WTC11 (cell line): ENCODE measurements around the gene RAPGEF2. TPM values are rescaled to one million over a fixed set of nuclear protein-coding genes. Genes with fewer than 3 reads are reported as not detected.
A peak's percentile ranks its signal among the peaks of the same experiment; 100 is the strongest.

Source experiments
- ATAC-seq: fragments of 200-7000 bp; cut with Tn5 transposase; 2 replicates; pipeline ENCODE4 v1.10.0; 2021; ENCODE audit warnings: mild to moderate bottlenecking, moderate library complexity
- CTCF ChIA-PET: fragments of 300-600 bp; sonication (Branson Sonifier 250); formaldehyde crosslinking; loops from one replicate; lab custom pipeline; 2021; ENCODE audit warnings: antibody characterized with exemption; lab: Charles Lee
- POLR2A ChIA-PET: fragments of 350-600 bp; sonication (Branson Sonifier 250); formaldehyde crosslinking; loops from one replicate; lab custom pipeline; 2021; ENCODE audit warnings: antibody characterized with exemption; lab: Charles Lee
- DNase-seq: peaks from one replicate; pipeline ENCODE4 v3.0.0; 2021; ENCODE audit warnings: low spot score
- H3K27ac Mint-ChIP-seq: 2 replicates; pipeline ENCODE4 v1.8.0; 2021; ENCODE audit warnings: mixed read lengths
- H3K27me3 Mint-ChIP-seq: 2 replicates; pipeline ENCODE4 v1.8.0; 2021; ENCODE audit warnings: low read depth, mild to moderate bottlenecking, moderate library complexity, mixed read lengths
- H3K36me3 Mint-ChIP-seq: 2 replicates; pipeline ENCODE4 v1.8.0; 2021; ENCODE audit warnings: mixed read lengths
- H3K4me1 Mint-ChIP-seq: 2 replicates; pipeline ENCODE4 v1.8.0; 2022; ENCODE audit warnings: mixed read lengths
- H3K4me3 Mint-ChIP-seq: 2 replicates; pipeline ENCODE4 v1.8.0; 2021; ENCODE audit warnings: mild to moderate bottlenecking, moderate library complexity, mixed read lengths
- H3K9me3 Mint-ChIP-seq: 2 replicates; pipeline ENCODE4 v1.8.0; 2021; ENCODE audit warnings: mixed read lengths
- EMX1 ChIP-seq: fragments of 250-450 bp; sonication (Bioruptor Pico); IDR thresholded peaks from 2 replicates; pipeline ENCODE4 v1.8.0; 2021; ENCODE audit warnings: mild to moderate bottlenecking
- ESRRA ChIP-seq: sonication (generic); formaldehyde crosslinking; IDR thresholded peaks from 2 replicates; pipeline ENCODE4 v1.8.1; 2022; ENCODE audit warnings: mild to moderate bottlenecking, missing genetic modification reagents, borderline replicate concordance
- GTF2I ChIP-seq: fragments of 250-450 bp; sonication (Bioruptor Pico); conservative IDR thresholded peaks from 2 replicates; pipeline ENCODE4 v1.4.0; 2021; ENCODE audit warnings: mild to moderate bottlenecking
- HMGA2 ChIP-seq: fragments of 250-450 bp; sonication (Bioruptor Pico); IDR thresholded peaks from 2 replicates; pipeline ENCODE4 v1.4.0; 2021; ENCODE audit warnings: mild to moderate bottlenecking, moderate library complexity
- NFE2L1 ChIP-seq: sonication (generic); formaldehyde crosslinking; IDR thresholded peaks from 2 replicates; pipeline ENCODE4 v1.8.1; 2023; ENCODE audit warnings: missing genetic modification reagents
- OVOL2 ChIP-seq: fragments of 250-450 bp; sonication (Bioruptor Pico); IDR thresholded peaks from 2 replicates; pipeline ENCODE4 v1.9.0; 2021; ENCODE audit warnings: mild to moderate bottlenecking, borderline replicate concordance
- SMAD4 ChIP-seq: sonication (generic); formaldehyde crosslinking; IDR thresholded peaks from 2 replicates; pipeline ENCODE4 v1.8.0; 2022; ENCODE audit warnings: mild to moderate bottlenecking, missing genetic modification reagents
- TEAD1 ChIP-seq: sonication (generic); formaldehyde crosslinking; IDR thresholded peaks from 2 replicates; pipeline ENCODE4 v1.8.0; 2022; ENCODE audit warnings: mild to moderate bottlenecking, missing genetic modification reagents
- ZNF138 ChIP-seq: sonication (generic); formaldehyde crosslinking; conservative IDR thresholded peaks from 2 replicates; pipeline ENCODE4 v1.8.1; 2022; ENCODE audit warnings: mild to moderate bottlenecking, moderate library complexity, missing genetic modification reagents
- ZNF232 ChIP-seq: sonication (generic); formaldehyde crosslinking; IDR thresholded peaks from 2 replicates; pipeline ENCODE4 v1.8.0; 2022; ENCODE audit warnings: mild to moderate bottlenecking, missing genetic modification reagents
- ZNF317 ChIP-seq: sonication (generic); formaldehyde crosslinking; IDR thresholded peaks from 2 replicates; pipeline ENCODE4 v1.8.1; 2023; ENCODE audit warnings: low read depth, mild to moderate bottlenecking, moderate library complexity, missing genetic modification reagents, borderline replicate concordance
- ZNF396 ChIP-seq: fragments of 250-450 bp; sonication (Bioruptor Pico); IDR thresholded peaks from 2 replicates; pipeline ENCODE4 v1.8.0; 2021; ENCODE audit warnings: mild to moderate bottlenecking, moderate library complexity, borderline replicate concordance
- total RNA-seq: library from RNA; stranded (reverse); gene quantifications from 3 replicates; pipeline ENCODE4 v1.2.3, GENCODE V29; 2021
- TF ChIP-seq, protein P1 (sequence below): sonication (generic); formaldehyde crosslinking; IDR thresholded peaks from 2 replicates; pipeline ENCODE4 v1.8.1; 2022; ENCODE audit warnings: mild to moderate bottlenecking, moderate library complexity, missing genetic modification reagents
- TF ChIP-seq, protein P2 (sequence below): sonication (generic); formaldehyde crosslinking; IDR thresholded peaks from 2 replicates; pipeline ENCODE4 v1.8.0; 2023; ENCODE audit warnings: mild to moderate bottlenecking, missing genetic modification reagents
- TF ChIP-seq, protein P3 (sequence below): sonication (generic); formaldehyde crosslinking; IDR thresholded peaks from 2 replicates; pipeline ENCODE4 v1.8.0; 2022; ENCODE audit warnings: mild to moderate bottlenecking, missing genetic modification reagents
- TF ChIP-seq, protein P4 (sequence below): sonication (generic); formaldehyde crosslinking; IDR thresholded peaks from 2 replicates; pipeline ENCODE4 v1.8.0; 2022; ENCODE audit warnings: missing genetic modification reagents
- TF ChIP-seq, protein P5 (sequence below): fragments of 250-450 bp; sonication (Bioruptor Pico); IDR thresholded peaks from 2 replicates; pipeline ENCODE4 v1.9.0; 2021; ENCODE audit warnings: moderate library complexity, mild to moderate bottlenecking, inconsistent platforms, borderline replicate concordance
- TF ChIP-seq, protein P6 (sequence below): sonication (generic); formaldehyde crosslinking; IDR thresholded peaks from 2 replicates; pipeline ENCODE4 v1.8.0; 2023; ENCODE audit warnings: missing genetic modification reagents
- TF ChIP-seq, protein P7 (sequence below): fragments of 250-450 bp; sonication (Bioruptor Pico); IDR thresholded peaks from 2 replicates; pipeline ENCODE4 v1.8.0; 2021; ENCODE audit warnings: mild to moderate bottlenecking
- TF ChIP-seq, protein P8 (sequence below): sonication (generic); formaldehyde crosslinking; IDR thresholded peaks from 2 replicates; pipeline ENCODE4 v1.8.1; 2023; ENCODE audit warnings: mild to moderate bottlenecking, missing genetic modification reagents, moderate library complexity

RAPGEF2 gene
- total RNA-seq, 1 experiment from 2014 or later, result 40.6 TPM

DNA sequence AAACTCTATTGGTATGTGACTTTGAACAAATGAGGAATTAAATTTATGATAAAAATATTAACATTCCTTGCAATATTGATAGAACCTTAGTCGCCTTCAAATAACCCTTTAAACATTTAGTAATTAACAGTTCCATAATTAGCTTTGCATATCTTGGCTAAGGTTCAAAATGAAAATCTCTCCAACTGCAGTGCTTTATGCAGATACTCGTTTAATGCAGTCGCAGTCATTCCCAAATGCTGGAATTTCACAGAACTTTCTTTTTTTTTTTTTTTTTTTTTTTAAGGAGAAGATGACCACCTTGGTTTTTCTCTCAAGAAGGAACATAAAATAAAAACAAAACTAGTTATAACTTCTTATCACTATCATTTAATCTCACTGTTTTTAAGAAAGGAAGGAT lies 5.2 kb downstream of the RAPGEF2 start:
- Mint-ChIP-seq H3K9me3 (no peaks in the 10 kb centered on the region), H3K27me3 (no peaks in the 10 kb centered on the region), H3K4me1 (peaks cover 53% of the 10 kb centered on the region), H3K27ac (no peak overlapping the region), H3K36me3 (0 out of 2 replicates have a peak, but pooled peaks cover 2% of the 10 kb centered on the region), H3K4me3 (no peak overlapping the region)
- TF ChIP-seq OVOL2 (CRISPR knock-in tag) (no peak), EMX1 (CRISPR knock-in tag) (no peak), TEAD1 (CRISPR knock-in tag) (no peak)
- TF ChIP-seq, protein P1, sequence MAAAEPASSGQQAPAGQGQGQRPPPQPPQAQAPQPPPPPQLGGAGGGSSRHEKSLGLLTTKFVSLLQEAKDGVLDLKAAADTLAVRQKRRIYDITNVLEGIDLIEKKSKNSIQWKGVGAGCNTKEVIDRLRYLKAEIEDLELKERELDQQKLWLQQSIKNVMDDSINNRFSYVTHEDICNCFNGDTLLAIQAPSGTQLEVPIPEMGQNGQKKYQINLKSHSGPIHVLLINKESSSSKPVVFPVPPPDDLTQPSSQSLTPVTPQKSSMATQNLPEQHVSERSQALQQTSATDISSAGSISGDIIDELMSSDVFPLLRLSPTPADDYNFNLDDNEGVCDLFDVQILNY, result no peak
- TF ChIP-seq, protein P2, sequence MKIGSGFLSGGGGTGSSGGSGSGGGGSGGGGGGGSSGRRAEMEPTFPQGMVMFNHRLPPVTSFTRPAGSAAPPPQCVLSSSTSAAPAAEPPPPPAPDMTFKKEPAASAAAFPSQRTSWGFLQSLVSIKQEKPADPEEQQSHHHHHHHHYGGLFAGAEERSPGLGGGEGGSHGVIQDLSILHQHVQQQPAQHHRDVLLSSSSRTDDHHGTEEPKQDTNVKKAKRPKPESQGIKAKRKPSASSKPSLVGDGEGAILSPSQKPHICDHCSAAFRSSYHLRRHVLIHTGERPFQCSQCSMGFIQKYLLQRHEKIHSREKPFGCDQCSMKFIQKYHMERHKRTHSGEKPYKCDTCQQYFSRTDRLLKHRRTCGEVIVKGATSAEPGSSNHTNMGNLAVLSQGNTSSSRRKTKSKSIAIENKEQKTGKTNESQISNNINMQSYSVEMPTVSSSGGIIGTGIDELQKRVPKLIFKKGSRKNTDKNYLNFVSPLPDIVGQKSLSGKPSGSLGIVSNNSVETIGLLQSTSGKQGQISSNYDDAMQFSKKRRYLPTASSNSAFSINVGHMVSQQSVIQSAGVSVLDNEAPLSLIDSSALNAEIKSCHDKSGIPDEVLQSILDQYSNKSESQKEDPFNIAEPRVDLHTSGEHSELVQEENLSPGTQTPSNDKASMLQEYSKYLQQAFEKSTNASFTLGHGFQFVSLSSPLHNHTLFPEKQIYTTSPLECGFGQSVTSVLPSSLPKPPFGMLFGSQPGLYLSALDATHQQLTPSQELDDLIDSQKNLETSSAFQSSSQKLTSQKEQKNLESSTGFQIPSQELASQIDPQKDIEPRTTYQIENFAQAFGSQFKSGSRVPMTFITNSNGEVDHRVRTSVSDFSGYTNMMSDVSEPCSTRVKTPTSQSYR (CRISPR knock-in tag), result no peak
- ATAC-seq (no peak), DNase-seq (no peak)
- ChIA-PET CTCF (no interaction called here), POLR2A (no interaction called here)

DNA sequence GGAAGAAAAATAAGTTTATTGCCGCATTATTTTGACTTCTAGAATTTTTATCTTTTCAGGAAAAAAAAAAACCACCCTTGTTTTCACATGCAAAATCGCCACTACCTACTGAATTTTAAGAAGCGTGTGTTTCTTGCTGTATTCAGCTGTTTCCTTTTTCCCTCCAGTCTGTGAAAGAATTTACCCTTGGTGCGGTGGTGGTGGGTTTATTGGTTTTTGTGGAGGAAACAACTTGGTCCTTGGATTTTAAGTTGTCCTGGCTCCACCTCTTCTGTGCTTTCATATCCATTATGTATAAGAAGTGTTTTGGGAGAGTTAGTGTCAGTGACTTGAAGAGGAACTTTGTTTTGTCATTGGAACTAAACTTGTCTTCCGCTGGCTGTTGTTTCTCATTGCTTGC lies 8.1 kb downstream of the RAPGEF2 start:
- Mint-ChIP-seq H3K4me3 (no peak overlapping the region), H3K27ac (peak overlapping the region; percentile 14), H3K4me1 (peaks cover 41% of the 10 kb centered on the region), H3K27me3 (no peaks in the 10 kb centered on the region), H3K9me3 (peaks cover 5% of the 10 kb centered on the region), H3K36me3 (peaks cover 13% of the 10 kb centered on the region; the same call in 1 of the 2 replicates)
- ATAC-seq (0 out of 2 replicates have a peak, but pooled peaks have one; percentile 16), DNase-seq (no peak)
- POLR2A ChIA-PET, result interaction anchor here (0.9 kb wide), 1 partner anchor 9 kb away, joined by 10 read pairs; no protein-coding TSS in a partner anchor
- TF ChIP-seq ZNF232 (CRISPR knock-in tag), result no peak
- no peak for TF ChIP-seq HMGA2 (CRISPR knock-in tag)
- TF ChIP-seq NFE2L1, result no peak
- TF ChIP-seq, protein P3, sequence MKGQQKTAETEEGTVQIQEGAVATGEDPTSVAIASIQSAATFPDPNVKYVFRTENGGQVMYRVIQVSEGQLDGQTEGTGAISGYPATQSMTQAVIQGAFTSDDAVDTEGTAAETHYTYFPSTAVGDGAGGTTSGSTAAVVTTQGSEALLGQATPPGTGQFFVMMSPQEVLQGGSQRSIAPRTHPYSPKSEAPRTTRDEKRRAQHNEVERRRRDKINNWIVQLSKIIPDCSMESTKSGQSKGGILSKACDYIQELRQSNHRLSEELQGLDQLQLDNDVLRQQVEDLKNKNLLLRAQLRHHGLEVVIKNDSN (CRISPR knock-in tag), result no peak
- no peak for TF ChIP-seq ESRRA (CRISPR knock-in tag)
- TF ChIP-seq, protein P4, sequence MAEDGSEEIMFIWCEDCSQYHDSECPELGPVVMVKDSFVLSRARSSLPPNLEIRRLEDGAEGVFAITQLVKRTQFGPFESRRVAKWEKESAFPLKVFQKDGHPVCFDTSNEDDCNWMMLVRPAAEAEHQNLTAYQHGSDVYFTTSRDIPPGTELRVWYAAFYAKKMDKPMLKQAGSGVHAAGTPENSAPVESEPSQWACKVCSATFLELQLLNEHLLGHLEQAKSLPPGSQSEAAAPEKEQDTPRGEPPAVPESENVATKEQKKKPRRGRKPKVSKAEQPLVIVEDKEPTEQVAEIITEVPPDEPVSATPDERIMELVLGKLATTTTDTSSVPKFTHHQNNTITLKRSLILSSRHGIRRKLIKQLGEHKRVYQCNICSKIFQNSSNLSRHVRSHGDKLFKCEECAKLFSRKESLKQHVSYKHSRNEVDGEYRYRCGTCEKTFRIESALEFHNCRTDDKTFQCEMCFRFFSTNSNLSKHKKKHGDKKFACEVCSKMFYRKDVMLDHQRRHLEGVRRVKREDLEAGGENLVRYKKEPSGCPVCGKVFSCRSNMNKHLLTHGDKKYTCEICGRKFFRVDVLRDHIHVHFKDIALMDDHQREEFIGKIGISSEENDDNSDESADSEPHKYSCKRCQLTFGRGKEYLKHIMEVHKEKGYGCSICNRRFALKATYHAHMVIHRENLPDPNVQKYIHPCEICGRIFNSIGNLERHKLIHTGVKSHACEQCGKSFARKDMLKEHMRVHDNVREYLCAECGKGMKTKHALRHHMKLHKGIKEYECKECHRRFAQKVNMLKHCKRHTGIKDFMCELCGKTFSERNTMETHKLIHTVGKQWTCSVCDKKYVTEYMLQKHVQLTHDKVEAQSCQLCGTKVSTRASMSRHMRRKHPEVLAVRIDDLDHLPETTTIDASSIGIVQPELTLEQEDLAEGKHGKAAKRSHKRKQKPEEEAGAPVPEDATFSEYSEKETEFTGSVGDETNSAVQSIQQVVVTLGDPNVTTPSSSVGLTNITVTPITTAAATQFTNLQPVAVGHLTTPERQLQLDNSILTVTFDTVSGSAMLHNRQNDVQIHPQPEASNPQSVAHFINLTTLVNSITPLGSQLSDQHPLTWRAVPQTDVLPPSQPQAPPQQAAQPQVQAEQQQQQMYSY (CRISPR knock-in tag), result no peak
- no peak for TF ChIP-seq SMAD4 (CRISPR knock-in tag)
- TF ChIP-seq, protein P5, sequence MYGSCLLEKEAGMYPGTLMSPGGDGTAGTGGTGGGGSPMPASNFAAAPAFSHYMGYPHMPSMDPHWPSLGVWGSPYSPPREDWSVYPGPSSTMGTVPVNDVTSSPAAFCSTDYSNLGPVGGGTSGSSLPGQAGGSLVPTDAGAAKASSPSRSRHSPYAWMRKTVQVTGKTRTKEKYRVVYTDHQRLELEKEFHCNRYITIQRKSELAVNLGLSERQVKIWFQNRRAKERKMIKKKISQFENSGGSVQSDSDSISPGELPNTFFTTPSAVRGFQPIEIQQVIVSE (CRISPR knock-in tag), result no peak
- CTCF ChIA-PET, result interaction anchor here (0.8 to 1.0 kb wide), 2 partner anchors 62 to 148 kb away, joined by 3 read pairs; no protein-coding TSS in a partner anchor

DNA sequence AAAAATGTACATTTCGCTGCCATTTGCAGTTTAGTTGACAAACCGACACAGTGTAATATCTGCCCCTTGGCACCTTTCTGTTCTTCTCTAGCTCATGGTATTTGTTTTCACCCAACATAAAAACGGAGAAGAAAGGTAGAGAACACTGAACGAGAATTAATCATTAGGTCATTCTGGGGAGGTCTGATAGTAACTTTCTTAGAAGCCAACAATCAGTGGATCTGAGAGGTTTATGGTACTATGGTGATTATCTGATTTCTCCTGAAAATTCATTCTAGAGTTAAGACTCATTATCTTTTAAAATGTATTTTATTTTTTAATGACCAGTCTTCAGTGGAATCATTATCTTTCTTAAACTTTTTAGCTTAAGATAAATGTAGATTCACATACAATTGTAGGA lies 8.5 kb downstream of the RAPGEF2 start:
- H3K27ac Mint-ChIP-seq, result peak overlapping the region; percentile 14
- ChIA-PET POLR2A (interaction anchor here (0.9 kb wide), 2 partner anchors 10 to 20 kb away, joined by 3 to 10 read pairs; no protein-coding TSS in a partner anchor), CTCF (interaction anchor here (0.8 to 1.0 kb wide), 2 partner anchors 62 to 148 kb away, joined by 3 read pairs; no protein-coding TSS in a partner anchor)
- H3K9me3 Mint-ChIP-seq, result peaks cover 5% of the 10 kb centered on the region
- peaks cover 16% of the 10 kb centered on the region; the same call in 1 of the 2 replicates for H3K36me3 Mint-ChIP-seq
- ATAC-seq (no peak), DNase-seq (no peak)
- no peaks in the 10 kb centered on the region for H3K27me3 Mint-ChIP-seq
- no peak overlapping the region for H3K4me3 Mint-ChIP-seq
- peaks cover 41% of the 10 kb centered on the region for H3K4me1 Mint-ChIP-seq
- TF ChIP-seq GTF2I, result no peak
- TF ChIP-seq ZNF138 (CRISPR knock-in tag), result no peak
- TF ChIP-seq ZNF317 (CRISPR knock-in tag), result no peak
- TF ChIP-seq, protein P6, sequence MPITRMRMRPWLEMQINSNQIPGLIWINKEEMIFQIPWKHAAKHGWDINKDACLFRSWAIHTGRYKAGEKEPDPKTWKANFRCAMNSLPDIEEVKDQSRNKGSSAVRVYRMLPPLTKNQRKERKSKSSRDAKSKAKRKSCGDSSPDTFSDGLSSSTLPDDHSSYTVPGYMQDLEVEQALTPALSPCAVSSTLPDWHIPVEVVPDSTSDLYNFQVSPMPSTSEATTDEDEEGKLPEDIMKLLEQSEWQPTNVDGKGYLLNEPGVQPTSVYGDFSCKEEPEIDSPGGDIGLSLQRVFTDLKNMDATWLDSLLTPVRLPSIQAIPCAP (CRISPR knock-in tag), result no peak
- TF ChIP-seq ZNF396 (CRISPR knock-in tag), result no peak
- TF ChIP-seq, protein P7, sequence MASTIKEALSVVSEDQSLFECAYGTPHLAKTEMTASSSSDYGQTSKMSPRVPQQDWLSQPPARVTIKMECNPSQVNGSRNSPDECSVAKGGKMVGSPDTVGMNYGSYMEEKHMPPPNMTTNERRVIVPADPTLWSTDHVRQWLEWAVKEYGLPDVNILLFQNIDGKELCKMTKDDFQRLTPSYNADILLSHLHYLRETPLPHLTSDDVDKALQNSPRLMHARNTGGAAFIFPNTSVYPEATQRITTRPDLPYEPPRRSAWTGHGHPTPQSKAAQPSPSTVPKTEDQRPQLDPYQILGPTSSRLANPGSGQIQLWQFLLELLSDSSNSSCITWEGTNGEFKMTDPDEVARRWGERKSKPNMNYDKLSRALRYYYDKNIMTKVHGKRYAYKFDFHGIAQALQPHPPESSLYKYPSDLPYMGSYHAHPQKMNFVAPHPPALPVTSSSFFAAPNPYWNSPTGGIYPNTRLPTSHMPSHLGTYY (CRISPR knock-in tag), result no peak
- TF ChIP-seq, protein P8, sequence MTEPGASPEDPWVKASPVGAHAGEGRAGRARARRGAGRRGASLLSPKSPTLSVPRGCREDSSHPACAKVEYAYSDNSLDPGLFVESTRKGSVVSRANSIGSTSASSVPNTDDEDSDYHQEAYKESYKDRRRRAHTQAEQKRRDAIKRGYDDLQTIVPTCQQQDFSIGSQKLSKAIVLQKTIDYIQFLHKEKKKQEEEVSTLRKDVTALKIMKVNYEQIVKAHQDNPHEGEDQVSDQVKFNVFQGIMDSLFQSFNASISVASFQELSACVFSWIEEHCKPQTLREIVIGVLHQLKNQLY (CRISPR knock-in tag), result no peak
